NCI-H2107 (cell line): ENCODE results near the gene GLB1L.
"Not testable (repeated sequence)": the region's sequence is repeated elsewhere in the genome, so short reads cannot be mapped to it uniquely, and the experiment has no call there.

Experiments used
- DNase-seq: peaks from one replicate; lab custom pipeline; 2025; lab: John Stamatoyannopoulos, UW

GLB1L gene

DNA sequence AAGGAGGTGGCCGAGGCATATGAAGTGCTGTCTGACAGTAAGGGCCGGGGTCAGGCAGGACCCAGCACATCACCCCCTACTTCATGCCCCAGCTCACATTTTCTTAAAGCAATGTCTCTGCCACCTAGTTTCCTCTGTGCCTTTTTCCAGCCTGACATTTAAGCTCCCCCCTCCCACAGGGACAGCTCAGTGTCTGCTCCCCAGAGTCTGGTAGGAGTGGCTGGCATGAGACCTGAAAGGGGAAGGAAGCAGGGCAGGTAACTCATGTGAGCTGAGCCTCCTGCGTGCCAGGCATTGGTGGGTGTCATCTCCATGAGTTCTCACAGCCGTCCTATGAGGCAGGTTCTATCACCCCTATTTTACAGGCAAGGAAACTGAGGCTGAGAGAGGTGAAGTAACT is 35.4 kb upstream of the GLB1L start:
- no peak for DNase-seq

DNA sequence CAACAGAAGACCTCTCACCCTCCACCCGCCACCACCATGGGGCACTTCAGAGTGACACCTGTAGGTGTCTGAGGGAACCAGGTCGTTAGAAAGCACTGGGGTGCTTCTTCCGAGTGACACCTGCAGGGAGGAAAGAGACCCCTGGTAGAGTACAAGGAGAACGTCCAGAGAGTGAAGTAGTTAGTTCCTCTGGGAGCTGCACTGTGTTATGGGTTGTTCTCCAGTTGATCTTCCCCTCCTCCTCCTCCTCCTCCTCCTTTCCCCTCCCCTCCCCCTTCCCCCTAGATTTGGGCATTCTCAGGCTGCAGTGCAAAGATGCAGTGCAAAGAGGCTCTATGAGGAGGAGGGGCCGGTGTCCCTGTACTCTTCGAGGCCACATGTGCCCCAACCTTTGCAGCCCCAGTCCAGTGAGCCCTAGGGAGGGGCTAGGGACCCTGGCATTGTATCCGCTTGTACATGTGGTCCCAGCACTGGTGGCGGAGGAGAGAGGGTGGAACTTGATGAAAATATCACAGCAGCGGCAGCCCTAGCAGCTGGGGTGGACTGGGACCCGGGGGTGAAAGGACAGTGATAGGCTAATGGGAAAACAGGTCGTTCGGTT is 34.8 kb upstream of the GLB1L start:
- DNase-seq: no peak

DNA sequence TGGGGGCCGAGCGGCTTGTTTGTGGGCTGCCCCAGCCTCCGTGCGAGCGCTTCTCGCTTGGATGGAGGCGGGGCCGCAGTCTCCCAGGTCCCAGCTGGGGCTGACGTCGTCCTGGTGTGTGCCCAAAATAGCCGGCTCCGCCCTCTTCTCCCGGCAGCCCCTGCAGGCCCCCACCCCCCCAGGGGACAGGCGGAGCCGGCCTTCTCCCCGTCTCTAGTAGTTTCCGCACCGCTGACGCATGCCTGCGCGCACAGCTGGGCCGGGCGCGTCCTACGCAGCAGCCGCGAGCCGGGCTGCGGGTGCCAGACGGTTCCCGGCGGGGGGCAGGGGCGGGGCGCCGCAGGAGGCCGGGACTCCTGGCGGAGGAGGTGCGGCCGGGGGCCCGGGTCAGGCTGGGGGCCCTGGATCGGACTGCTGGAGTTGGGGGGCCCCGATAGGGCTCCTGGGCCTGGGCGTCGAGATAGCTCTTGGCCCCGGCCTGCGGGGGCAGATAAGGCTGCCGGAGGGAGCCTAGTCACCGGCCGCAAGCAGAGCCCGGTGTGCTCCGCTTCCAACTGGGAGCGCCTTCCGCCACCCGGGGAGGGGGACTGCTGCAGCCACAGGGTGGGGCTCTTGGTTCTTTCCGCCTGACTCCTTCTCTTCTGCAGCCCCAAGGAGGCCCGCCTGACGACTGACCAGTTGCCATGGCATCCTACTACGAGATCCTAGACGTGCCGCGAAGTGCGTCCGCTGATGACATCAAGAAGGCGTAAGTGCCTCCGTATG is 34.1 kb upstream of the GLB1L start, which contains the start of gene DNAJB2:
Gene DNAJB2 (plus strand): TSS at position 216 of the 765 bp plus-strand sequence. CDS start 468 bp downstream, at position 684.
- peak; percentile 86 for DNase-seq

DNA sequence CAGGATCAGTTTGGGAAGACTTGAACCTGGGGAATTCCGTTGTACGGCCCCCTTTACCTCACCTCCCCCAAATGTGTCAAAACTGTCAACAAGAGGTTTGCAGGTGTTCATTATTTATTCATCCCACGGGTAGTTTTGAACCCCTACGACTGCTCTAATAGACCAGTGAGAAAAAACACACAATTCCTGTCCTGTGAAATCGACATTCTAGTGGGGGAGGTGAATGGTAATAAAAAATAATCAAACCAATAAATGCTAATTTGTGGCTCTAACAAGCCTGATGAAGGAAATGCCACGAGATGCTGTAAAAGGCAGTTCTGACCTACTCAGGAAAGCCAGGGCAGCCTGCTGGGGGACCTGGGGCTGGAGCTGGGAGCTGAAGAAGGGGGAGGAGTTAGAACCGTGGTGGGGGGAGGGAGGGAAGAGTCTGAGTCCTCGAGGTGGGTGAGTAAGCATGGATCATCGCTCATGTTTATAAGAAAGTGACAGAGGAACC is 33.5 kb upstream of the GLB1L start:
- no peak for DNase-seq

DNA sequence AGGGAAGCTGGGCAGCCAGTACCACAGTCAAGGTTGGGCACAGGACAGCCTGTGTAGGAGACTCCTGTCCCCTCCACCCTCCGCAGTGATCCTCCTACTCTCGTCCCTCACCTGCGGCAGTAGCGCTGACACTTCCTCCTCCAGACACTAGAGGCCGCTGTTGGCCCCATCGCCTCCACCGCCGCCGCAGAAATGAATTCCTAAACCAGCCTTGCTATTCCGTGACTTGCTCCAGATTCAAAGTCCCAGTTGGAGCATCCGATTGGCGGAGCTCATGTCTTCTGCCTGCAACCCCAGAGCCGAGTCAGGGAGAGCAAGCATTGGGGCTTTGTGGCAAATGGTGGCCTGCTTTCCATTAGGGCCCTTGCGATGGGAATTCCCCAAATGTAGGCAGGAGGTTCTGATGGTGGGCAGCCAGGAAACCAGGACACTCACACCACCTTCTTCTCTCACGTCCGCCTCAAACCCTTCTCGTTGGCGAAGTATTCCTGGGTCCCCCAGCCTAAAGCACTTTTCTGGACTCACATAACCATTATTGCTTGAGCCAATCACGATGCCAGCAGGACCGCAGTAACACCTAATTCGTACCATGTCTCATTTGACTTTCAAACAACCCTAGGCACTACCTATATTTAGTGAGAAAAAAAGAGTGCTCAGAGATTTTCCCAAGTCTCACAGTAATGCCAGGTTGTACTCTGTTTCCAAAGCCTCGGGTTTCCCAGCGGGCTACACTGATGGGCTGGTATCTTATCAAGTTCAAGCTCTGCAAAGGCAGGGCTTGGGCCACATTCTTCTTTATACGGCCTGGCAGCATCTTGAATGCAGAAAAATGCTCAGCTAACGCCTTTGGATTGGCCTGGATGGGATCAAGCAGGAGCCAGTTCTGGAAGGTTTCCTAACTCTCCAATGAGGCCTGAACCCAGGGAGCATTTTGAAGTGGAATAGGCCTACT is 32.7 kb upstream of the GLB1L start:
- DNase-seq: peak; percentile 45

DNA sequence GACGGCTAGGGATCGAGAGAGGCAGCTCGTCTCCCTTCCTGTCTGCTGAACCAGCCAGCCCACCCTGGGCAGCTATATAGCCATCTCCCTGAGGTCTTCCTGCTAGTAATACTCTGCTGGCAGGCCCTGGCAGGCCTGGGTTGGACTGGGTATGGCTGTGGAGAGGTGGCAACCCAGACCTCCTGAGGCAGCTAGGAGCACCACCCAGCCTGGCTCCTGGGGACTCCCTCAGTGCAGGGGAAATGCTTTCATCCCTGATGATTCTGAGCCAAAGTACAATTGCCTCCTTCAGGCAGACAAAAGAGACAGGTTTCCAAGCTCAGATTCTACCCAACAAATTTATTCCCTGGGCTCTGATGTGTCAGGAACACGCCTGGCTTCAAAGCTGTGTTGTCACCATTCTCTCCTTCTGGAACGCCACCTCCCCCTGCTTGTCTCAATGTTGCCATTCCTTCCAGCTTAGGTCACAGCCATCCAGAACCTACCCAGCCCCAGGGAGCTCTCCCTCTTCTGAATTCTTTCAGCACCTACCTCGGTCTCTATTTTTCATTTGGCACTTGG is 29.2 kb upstream of the GLB1L start:
- no peak for DNase-seq

DNA sequence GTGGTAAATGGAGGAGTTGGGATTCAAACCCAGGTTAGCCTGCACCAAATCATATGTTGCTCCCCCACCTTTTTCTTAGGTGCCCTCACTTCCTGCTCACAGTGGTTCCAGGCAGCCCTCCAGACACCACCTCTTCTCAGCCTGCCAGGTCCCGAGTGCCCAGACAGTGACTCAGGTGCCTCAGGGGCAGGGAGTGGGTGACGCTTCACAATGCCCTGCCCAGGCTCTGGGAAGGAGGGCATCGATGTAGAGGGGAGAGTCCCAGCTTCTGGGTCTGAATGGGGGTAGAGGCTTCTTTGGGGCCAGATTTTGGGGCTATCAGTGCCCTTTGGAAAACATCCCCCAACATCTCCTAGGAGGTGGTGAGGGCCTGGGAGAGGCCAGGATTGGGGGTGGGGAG is 28.7 kb upstream of the GLB1L start:
- no peak for DNase-seq

DNA sequence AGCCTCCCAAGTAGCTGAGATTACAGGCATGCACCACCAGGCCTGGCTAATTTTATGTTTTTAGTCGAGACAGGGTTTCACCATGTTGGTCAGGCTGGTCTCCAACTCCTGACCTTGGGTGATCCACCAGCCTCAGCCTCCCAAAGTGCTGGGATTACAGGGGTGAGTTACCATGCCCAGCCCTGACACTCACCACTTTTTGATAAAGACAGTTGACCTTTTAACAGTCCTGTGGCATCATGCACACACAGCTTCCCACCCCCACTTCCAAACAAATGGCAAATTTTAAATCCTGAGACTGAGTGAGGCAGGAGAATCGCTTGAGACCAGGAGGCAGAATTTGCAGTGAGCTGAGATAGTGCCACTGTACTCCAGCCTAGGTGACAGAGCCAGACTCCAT is 27.8 kb upstream of the GLB1L start:
- DNase-seq: no peak

DNA sequence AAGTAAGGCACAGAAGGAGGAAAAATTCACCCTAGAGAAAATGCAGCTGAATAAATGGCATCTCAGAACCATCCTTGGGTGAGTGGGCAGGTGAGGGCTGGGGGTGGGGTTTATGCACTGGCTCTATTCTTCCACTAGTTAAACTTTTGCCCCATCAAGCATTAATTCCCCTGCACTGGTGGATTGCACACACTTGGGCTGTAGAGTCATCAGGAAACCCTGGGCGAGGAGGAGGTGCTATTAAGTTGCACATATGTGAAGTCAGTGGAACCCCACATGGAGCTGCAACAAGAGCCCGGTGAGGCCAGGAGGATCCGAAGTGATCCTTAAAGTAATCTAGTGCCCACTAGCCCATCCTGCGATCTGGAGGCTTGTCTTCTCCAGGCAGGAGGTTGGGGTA is 27.1 kb upstream of the GLB1L start:
- DNase-seq: no peak

DNA sequence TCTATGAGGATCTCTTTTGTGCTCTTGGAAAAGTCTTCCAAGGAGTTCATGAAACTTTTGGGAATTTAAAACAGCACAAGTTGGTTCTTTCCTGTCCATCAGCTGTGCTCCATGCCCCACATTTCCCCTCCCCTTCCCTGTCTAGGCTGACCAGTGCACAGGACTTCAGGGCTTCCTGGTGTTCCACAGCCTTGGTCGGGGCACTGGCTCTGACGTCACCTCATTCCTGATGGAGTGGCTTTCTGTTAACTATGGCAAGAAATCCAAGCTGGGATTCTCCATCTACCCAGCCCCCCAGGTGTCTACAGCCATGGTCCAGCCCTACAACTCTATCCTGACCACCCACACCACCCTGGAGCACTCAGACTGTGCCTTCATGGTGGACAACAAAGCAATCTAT is 25.8 kb upstream of the GLB1L start:
- no peak for DNase-seq

DNA sequence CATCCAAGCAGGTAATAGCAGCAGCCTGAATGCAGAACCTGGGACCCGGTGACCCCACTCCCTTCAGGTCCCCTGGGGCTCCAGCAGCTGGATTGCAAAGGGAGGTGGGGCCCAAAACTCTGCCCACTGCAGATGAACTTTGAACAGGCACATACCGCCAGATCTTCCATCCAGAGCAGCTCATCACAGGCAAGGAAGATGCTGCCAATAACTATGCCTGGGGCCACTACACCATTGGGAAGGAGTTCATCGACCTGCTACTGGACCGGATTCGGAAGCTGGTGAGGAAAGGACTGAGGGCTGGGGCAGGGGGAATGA is 24.8 kb upstream of the GLB1L start:
- DNase-seq: no peak

DNA sequence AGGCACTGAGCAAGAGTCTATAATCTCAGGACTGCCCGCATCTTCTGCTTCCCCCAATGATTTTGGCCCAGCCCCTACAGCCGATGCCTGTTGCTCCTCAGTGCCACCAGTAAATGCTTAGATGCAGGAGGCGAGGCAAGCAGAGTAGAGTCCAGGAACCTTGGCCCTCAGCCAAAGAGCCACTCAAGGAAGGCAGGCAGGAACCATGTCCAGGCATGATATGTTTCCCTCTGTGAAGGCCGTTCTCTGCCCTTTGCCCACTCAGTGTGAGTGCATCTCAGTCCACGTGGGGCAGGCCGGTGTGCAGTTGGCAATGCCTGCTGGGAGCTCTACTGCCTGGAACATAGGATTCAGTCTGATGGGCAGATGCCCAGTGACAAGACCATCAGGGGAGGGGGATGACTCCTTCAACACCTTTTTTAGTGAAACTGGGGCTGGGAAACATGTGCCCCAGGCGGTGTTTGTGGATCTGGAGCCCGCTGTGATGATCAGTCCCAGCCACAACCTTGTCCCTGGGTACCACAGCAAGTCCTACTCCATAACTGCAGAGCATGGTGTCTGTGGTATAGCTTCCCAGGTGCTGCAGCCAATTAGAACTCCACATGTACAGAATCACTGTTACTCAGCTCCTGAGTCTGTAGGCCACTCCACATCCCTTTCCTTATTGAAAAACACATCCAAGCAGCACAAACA is 24.3 kb upstream of the GLB1L start:
- no peak for DNase-seq

DNA sequence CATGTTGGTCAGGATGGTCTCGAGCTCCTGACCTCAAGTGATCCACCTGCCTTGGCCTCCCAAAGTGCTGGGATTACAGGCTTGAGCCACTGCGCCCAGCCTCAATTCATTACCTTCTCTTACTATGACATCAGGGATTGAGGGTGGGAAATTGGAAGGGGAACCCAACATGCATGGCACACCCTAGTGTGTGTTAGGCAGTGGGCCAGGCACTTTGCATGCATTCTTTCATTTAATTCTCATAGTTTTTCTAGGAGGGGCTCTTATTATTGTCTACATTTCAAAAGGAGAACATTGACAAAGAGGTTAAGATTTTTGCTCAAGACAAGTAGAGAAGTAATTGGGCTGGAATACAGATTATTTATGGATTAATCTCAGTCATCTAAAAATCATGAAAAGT is 23.1 kb upstream of the GLB1L start:
- DNase-seq: no peak

DNA sequence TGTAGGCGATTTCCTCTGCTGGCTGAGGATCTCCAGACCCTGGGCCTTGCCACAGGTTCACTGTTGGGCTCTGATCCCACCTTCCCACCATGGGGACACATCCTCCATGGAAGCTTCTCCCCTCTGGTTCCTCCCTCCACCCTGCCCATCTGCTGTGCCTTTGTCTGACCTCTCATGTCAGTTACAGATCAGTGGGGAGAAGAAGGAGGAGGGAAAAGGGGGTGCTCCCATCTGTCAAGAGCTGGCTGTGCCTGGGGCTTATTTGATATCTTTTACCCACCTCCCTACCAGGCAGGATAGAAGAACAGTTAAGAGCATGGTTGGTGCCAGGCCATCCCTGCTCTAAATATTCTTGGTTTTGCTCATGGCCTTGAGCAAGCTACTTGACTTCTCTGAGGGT is 21.6 kb upstream of the GLB1L start:
- no peak for DNase-seq

DNA sequence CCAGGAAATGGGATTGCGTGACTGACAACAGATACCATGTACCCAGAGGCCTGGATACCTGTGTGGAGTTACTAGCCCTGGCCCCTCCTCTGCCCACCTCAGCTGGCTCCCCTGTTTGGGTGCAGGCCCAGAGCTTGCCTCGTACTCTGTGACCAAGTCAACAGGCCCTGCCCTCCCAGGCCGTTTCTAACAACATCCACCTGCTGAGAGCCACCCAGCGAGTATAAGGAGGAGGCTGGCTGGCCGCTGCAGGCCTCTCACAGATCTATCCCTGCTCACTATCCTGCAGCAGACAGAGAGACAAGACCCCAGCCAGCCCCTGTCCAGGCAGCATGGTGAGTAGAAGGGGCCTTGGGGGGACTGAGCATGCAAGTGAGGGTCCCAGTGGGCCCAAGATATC is 21.0 kb upstream of the GLB1L start:
- DNase-seq: no peak

DNA sequence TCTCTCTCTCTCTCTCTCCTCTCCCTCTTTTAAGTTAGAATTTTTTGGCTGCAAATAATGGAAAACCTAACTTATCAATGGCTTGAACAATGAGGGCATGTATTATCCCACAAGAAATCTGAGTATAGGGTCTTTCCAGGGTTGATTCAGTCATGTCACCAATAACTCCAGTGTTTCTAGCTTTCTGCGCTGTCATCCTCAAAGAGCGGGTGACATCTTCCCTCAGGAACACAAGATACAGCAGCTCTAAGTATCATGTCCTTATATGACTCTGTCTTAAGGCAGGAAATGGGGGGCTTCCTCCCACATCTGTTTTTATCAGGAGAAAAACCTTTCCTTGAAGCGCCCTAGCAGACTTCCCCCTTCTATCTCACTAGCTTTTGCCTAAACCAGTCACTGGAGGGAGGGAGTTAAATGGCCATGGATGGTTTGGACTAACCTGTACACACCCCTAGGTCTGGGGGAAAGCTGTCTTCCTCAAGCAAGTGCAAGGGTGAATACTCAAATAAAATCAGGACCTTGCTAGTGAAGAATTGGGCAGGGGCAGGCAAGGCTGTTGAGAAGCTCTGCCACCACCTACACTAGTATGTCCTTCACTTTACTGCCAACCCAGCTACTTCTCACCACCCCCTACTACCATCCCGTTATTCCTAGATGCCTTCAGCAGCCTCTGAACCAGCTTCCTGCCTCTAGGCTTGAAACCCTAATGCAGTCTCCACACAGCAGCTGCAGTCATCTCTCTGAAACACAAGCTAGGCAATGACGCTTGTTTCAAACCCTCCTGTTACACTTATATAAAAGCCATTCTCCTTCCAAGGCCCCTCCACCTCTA is 16.0 kb upstream of the GLB1L start:
- DNase-seq: no peak

DNA sequence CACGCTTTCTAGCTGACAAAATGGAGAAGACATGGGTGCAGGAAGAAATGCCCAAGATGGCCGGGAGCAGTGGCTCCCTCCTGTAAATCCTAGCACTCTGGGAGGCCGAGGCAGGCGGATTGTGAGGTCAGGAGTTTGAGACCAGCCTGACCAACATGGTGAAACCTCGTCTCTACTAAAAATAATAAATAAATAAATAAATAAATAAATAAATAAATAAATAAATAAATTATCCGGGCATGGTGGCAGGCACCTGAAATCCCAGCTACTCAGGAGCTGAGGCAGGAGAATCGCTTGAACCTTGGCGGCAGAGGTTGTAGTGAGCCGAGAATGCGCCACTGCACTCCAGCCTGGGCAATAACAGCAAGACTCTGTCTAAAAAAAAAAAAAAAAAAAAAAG is 13.7 kb upstream of the GLB1L start:
- DNase-seq: not testable (repeated sequence)

DNA sequence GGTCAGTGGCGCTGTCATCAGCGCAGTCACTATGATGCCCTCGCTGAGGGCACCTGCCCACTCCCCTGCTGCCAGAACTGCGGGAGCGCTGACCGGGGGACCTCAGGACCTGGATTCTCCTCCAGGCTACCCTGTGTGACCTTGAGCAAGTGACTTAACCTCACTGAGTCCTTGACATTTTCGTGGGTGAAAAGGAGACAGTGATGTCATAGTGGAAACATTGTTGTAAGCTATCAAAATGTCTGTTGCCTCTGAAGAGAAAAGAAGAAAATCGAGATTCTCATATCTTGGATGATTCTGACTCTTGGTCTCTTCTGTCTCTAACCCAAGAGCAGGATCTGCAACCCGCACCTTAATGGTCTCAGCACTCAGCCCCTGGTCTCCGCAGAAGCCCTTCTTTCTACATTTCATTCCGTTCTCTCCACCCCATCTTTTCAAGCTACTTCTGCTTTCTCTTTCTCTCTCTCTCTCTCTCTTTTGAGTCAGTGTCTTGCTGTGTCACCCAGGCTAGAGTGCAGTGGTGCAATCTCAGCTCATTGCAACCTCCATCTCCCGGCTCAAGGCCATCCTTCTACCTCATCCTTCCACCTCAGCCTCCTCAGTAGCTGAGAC is 9.5 kb upstream of the GLB1L start:
- DNase-seq: no peak

DNA sequence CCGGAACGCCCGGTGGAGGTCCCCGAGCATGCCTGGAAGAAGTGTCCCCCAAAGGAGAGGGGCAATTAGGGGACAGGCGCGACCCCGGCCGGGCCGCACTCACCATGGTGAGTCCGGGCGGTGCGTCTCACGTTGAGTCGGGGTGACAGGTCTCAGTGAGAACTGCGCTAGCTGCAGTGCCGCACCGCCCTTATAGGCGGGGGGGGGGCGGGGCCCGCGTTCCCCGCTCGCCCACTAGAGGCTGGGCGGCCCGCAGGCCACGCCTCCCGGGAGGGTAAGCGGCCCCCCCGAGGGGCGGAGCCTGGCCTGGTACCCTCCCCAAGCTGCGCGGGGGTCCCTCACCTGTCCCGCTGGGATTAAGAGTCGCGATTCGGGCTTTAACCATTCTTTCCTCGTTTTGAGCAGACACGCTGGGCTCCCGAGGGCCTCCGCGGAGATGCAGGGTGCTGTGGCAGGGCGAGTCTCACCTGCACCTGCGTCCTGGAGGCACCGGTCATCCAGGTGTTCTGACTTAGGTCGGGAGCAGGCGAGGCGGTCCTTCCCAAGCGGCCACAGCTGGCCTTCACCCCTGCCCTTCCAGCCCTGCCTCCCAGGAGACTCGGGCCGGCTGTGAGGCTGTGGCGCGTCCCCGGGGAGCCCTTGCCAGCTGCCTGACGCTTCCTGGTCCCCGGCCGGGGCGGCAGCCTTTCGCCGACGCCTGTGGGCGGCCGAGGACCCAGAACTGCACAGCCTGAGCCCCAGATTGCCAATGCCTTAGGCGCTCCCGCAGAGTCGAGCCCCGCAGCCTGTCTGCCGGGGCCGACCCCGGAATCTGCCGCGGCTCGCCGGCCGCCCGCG is 8.7 kb upstream of the GLB1L start, which contains the start of gene TUBA4A:
Gene TUBA4A (minus strand): TSS at position 166 of the 837 bp plus-strand sequence. CDS start 60 bp downstream, at position 106.
- peak; percentile 38 for DNase-seq
